ENCODE results near the gene ITPK1. TPM values are rescaled to one million over a fixed set of nuclear protein-coding genes. Genes with fewer than 3 reads are reported as not detected.
A peak's percentile ranks its signal among the peaks of the same experiment; 100 is the strongest.

The ITPK1 gene
- total RNA-seq, 2 experiments from 2014 or later, result 78.5 to 83.5 TPM

GRCh38 chr14:93081876-93082570 lies 33.7 kb downstream of the ITPK1 start:
- Mint-ChIP-seq H3K9me3 (peaks cover 2% of the 10 kb centered on the region), H3K4me3 (peak overlapping the region; percentile 18), H3K4me1 (ENCODE audit: low read depth) (peaks cover 74% of the 10 kb centered on the region), H3K27me3 (no peaks in the 10 kb centered on the region), H3K27ac (peak overlapping the region; percentile 70), H3K36me3 (ENCODE audit: low read depth) (peaks cover 9% of the 10 kb centered on the region)
- POLR2A ChIA-PET, result no interaction called here
- peak; percentile 70 for ATAC-seq
- CTCF ChIA-PET, result interaction anchor here (0.9 to 10.1 kb wide), 4 partner anchors 15 to 130 kb away, joined by 3 to 45 read pairs (median 4); no protein-coding TSS in a partner anchor
- TF ChIP-seq CTCF (IDR thresholded peaks at IDR 0.05), result no peak
- intact Hi-C loops (cut with micrococcal nuclease), result no loop called here
- peak; percentile 78 for DNase-seq

GRCh38 chr14:93079865-93080403 lies 35.8 kb downstream of the ITPK1 start:
- TF ChIP-seq CTCF (IDR thresholded peaks at IDR 0.05), result no peak
- H3K36me3 Mint-ChIP-seq (ENCODE audit: low read depth), result peaks cover 9% of the 10 kb centered on the region

GRCh38 chr14:93079321-93079720 lies 36.4 kb downstream of the ITPK1 start:
- Mint-ChIP-seq H3K9me3 (no peaks in the 10 kb centered on the region), H3K27ac (no peak overlapping the region), H3K4me3 (no peak overlapping the region), H3K4me1 (ENCODE audit: low read depth) (peaks cover 74% of the 10 kb centered on the region), H3K36me3 (ENCODE audit: low read depth) (peaks cover 10% of the 10 kb centered on the region), H3K27me3 (no peaks in the 10 kb centered on the region)
- POLR2A ChIA-PET, result interaction anchor here (1.1 to 1.6 kb wide), 2 partner anchors 14 to 19 kb away, joined by 4 read pairs; no protein-coding TSS in a partner anchor
- CTCF ChIA-PET, result interaction anchor here (1.3 to 3.2 kb wide), 2 partner anchors 34 to 45 kb away, joined by 5 to 18 read pairs; no protein-coding TSS in a partner anchor
- intact Hi-C loops (cut with micrococcal nuclease), result no loop called here
- TF ChIP-seq CTCF (IDR thresholded peaks at IDR 0.05), result no peak
- no peak for ATAC-seq
- no peak for DNase-seq

More at GRCh38 chr14:93079865-93080403, 35.8 kb downstream of the ITPK1 start:
- Mint-ChIP-seq H3K9me3 (peaks cover 2% of the 10 kb centered on the region), H3K27ac (no peak overlapping the region), H3K4me3 (no peak overlapping the region), H3K27me3 (no peaks in the 10 kb centered on the region), H3K4me1 (ENCODE audit: low read depth) (peaks cover 72% of the 10 kb centered on the region)
- ATAC-seq (no peak), DNase-seq (no peak)
- intact Hi-C loops (cut with micrococcal nuclease), result no loop called here
- ChIA-PET CTCF (interaction anchor here (0.9 to 10.1 kb wide), 4 partner anchors 9 to 46 kb away, joined by 3 to 45 read pairs (median 5); no protein-coding TSS in a partner anchor), POLR2A (interaction anchor here (1.6 kb wide), 1 partner anchor 15 kb away, joined by 4 read pairs; no protein-coding TSS in a partner anchor)

- Mint-ChIP-seq H3K4me1 (ENCODE audit: low read depth) (peaks cover 76% of the 10 kb centered on the region), H3K36me3 (ENCODE audit: low read depth) (peaks cover 5% of the 10 kb centered on the region), H3K9me3 (no peaks in the 10 kb centered on the region), H3K27me3 (no peaks in the 10 kb centered on the region), H3K27ac (peak overlapping the region; percentile 37), H3K4me3 (no peak overlapping the region)
- CTCF ChIA-PET, result interaction anchor here (1.3 to 3.2 kb wide), 2 partner anchors 34 to 44 kb away, joined by 5 to 18 read pairs; no protein-coding TSS in a partner anchor
- no peak for DNase-seq
- no peak for TF ChIP-seq CTCF (IDR thresholded peaks at IDR 0.05)
- POLR2A ChIA-PET, result interaction anchor here (1.1 to 1.6 kb wide), 3 partner anchors 14 to 31 kb away, joined by 3 to 4 read pairs (median 4); no protein-coding TSS in a partner anchor
- no peak for ATAC-seq
- intact Hi-C loops (cut with micrococcal nuclease), result no loop called here
Measured at GRCh38 chr14:93078870-93079269, 36.9 kb downstream of the ITPK1 start.
